Measurements from ENCODE around the gene ZNF462. TPM values are rescaled to one million over a fixed set of nuclear protein-coding genes. Genes with fewer than 3 reads are reported as not detected.

Gene ZNF462
- total and polyA plus RNA-seq, 9 donors = 5.8 to 87.6 (median 51.2) TPM

DNA sequence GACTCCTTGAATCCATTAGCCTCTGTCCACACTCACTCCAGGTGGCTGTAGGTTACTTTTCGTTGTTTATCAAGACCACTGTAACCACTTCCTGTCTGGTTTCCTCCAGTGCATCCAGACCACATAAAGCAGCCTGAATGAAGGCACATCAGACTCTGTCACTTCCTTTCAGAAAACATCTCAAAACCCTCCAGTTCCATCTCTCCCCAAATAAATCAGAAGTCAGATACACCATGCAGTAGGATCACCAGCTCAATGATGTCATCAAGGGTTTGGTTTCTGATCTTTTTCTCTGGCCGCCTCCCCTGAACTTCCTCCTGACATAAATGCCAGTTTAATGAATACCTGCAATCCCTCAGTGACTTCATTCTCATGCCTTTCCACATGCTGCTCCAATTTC lies 161.2 kb downstream of the ZNF462 start:
- H3K4me3 ChIP-seq = no peak overlapping the region
- H3K36me3 ChIP-seq = no peaks in the 10 kb centered on the region
- no peaks in the 10 kb centered on the region for H3K27me3 ChIP-seq
- no peak overlapping the region for H3K27ac ChIP-seq
- H3K9me3 ChIP-seq = no peaks in the 10 kb centered on the region
- WGBS, 3 donors = 67 to 71% (median 71%) methylated on average over 2 of the region's 2 CpGs
- H3K4me1 ChIP-seq (ENCODE audit: insufficient read depth) = no peaks in the 10 kb centered on the region
- DNase-seq = no peak
- TF ChIP-seq POLR2A (IDR thresholded peaks at IDR 0.05) (no peak), EP300 (IDR thresholded peaks at IDR 0.05) (no peak)
- TF ChIP-seq, protein P1, sequence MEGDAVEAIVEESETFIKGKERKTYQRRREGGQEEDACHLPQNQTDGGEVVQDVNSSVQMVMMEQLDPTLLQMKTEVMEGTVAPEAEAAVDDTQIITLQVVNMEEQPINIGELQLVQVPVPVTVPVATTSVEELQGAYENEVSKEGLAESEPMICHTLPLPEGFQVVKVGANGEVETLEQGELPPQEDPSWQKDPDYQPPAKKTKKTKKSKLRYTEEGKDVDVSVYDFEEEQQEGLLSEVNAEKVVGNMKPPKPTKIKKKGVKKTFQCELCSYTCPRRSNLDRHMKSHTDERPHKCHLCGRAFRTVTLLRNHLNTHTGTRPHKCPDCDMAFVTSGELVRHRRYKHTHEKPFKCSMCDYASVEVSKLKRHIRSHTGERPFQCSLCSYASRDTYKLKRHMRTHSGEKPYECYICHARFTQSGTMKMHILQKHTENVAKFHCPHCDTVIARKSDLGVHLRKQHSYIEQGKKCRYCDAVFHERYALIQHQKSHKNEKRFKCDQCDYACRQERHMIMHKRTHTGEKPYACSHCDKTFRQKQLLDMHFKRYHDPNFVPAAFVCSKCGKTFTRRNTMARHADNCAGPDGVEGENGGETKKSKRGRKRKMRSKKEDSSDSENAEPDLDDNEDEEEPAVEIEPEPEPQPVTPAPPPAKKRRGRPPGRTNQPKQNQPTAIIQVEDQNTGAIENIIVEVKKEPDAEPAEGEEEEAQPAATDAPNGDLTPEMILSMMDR (IDR thresholded peaks at IDR 0.05) = no peak
- intact Hi-C loops (cut with DNase I) = no loop called here

DNA sequence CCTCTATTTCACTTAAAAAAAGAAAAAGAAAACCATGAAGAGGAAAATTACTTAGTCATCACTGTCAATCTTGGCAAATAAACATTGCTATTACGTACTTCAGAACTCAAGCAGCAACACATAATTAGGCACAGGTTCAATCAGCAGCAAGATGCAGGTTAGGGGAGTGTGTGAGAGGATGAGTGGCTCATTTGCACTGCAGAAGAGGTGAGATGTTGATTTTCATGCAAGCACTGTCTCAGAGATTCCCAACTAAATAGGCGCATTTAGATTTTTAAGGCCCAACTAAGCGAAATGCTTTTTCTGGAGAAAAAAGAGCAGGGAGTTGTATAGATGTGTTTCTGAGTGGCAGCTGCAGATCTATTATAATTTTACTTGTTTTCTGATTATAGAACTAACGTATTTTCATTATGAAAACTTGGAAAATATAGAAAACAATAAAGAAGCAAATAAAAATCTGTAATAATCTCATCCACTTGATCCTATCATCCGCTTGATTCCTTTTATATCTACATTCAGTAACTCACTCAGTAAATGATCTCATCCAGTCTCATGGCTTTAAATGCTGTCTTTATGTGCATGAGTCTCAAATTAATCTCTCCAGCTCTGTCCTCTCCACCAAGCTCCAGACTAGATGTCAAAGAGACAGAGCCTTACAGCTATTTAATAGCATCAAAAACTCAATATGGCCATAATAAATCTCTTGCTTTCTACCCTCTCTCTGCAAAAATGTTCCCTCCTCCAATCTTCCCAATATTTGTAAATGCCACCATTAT lies 162.5 kb downstream of the ZNF462 start:
- H3K4me3 ChIP-seq = no peak overlapping the region
- 90 to 94% (median 92%) methylated on average over 5 of the region's 5 CpGs for WGBS, 3 donors
- intact Hi-C loops (cut with DNase I) = no loop called here
- H3K27ac ChIP-seq = no peak overlapping the region
- DNase-seq = no peak
- TF ChIP-seq EP300 (IDR thresholded peaks at IDR 0.05) (no peak), POLR2A (IDR thresholded peaks at IDR 0.05) (no peak)
- H3K4me1 ChIP-seq (ENCODE audit: insufficient read depth) = no peaks in the 10 kb centered on the region
- no peaks in the 10 kb centered on the region for H3K27me3 ChIP-seq
- no peaks in the 10 kb centered on the region for H3K36me3 ChIP-seq
- no peaks in the 10 kb centered on the region for H3K9me3 ChIP-seq

DNA sequence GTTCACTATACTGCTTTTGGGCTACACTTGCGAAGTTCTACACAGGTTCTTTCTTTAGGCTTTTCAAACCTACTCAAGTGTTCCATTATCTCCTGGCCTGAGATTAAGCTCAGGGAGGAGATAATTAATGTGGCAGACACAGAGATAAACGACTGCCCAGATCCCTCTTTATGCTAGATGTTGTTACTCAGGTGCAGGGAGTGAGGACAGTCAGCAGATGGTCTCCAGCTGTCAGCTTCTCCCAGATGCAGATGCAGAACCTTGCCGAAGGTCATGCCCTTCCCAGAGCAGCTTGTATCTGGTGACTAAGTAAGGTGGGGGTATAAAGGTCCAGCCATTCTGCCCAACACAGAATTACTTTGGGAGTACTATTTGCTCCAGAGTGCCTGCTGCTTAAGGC lies 166.2 kb downstream of the ZNF462 start:
- WGBS, 3 donors = 45 to 56% (median 47%) methylated on average over 3 of the region's 3 CpGs
- H3K27ac ChIP-seq = no peak overlapping the region
- intact Hi-C loops (cut with DNase I) = no loop called here
- no peaks in the 10 kb centered on the region for H3K4me1 ChIP-seq (ENCODE audit: insufficient read depth)
- H3K9me3 ChIP-seq = no peaks in the 10 kb centered on the region
- no peak for DNase-seq
- H3K36me3 ChIP-seq = no peaks in the 10 kb centered on the region
- H3K4me3 ChIP-seq = no peak overlapping the region
- no peaks in the 10 kb centered on the region for H3K27me3 ChIP-seq
- TF ChIP-seq POLR2A (IDR thresholded peaks at IDR 0.05) (no peak), EP300 (IDR thresholded peaks at IDR 0.05) (no peak)
- TF ChIP-seq, protein P1 (IDR thresholded peaks at IDR 0.05) = no peak

DNA sequence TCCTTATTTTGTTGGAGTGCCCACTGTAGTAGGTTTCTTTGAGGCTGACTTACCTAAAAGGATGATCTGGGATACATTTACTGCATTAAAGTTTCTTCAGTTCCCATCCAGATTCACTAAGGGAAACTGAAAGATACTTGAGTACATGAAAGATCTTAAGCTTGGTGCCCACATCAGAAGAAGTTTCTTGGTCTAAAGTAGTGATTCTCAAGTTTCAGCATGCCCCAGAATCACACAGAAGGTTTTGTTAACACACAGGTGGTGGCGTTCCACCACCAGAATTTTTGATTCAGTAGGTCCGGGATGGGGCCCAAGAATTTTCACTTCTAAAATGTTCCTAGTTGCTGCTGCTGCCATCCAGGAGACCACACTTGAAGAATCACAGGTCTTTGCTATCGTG lies 171.0 kb downstream of the ZNF462 start:
- H3K4me3 ChIP-seq = no peak overlapping the region
- 76 to 86% (median 79%) methylated on average over 3 of the region's 3 CpGs for WGBS, 3 donors
- no peaks in the 10 kb centered on the region for H3K27me3 ChIP-seq
- H3K36me3 ChIP-seq = no peaks in the 10 kb centered on the region
- no peak for DNase-seq
- TF ChIP-seq, protein P1 (IDR thresholded peaks at IDR 0.05) = no peak
- TF ChIP-seq EP300 (IDR thresholded peaks at IDR 0.05) = no peak
- TF ChIP-seq POLR2A (IDR thresholded peaks at IDR 0.05) = no peak
- intact Hi-C loops (cut with DNase I) = no loop called here
- H3K27ac ChIP-seq = no peak overlapping the region
- no peaks in the 10 kb centered on the region for H3K9me3 ChIP-seq
- H3K4me1 ChIP-seq (ENCODE audit: insufficient read depth) = no peaks in the 10 kb centered on the region

DNA sequence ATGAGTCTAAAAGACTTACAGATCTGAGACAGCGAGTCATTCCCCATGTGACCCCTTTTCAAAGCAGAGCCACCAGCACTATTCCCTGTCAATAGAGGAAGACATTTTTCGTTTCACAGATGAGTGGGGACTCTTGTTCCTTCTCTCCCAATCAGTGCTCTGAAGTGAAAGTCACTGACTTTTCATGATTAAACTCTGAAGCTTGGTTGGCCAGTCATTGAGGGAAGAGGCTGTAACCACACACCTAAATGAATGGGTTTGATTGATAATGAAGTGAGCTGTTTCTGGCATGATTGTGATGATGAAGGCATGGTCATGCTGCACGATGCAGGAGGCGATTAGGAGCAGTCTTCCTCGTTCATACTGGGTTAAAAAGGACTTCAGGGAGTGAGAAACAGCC lies 171.9 kb downstream of the ZNF462 start:
- no peaks in the 10 kb centered on the region for H3K36me3 ChIP-seq
- H3K9me3 ChIP-seq = no peaks in the 10 kb centered on the region
- no peak for DNase-seq
- TF ChIP-seq EP300 (IDR thresholded peaks at IDR 0.05) = no peak
- TF ChIP-seq POLR2A (IDR thresholded peaks at IDR 0.05) = no peak
- TF ChIP-seq, protein P1 (IDR thresholded peaks at IDR 0.05) = no peak
- no peaks in the 10 kb centered on the region for H3K4me1 ChIP-seq (ENCODE audit: insufficient read depth)
- no peak overlapping the region for H3K27ac ChIP-seq
- intact Hi-C loops (cut with DNase I) = no loop called here
- H3K27me3 ChIP-seq = no peaks in the 10 kb centered on the region
- H3K4me3 ChIP-seq = no peak overlapping the region
- 86 to 91% (median 87%) methylated on average over 5 of the region's 5 CpGs for WGBS, 3 donors
